CD14-positive monocyte (primary cell): ENCODE measurements around the gene EGFR. TPM values are rescaled to one million over a fixed set of nuclear protein-coding genes. Genes with fewer than 3 reads are reported as not detected.

Experiments used
- DNase-seq, 3 donors: peaks; one replicate each; pipeline ENCODE4 v3.0.0-alpha.2; 2011 to 2022
- H2AFZ ChIP-seq: 2 replicates; pipeline ENCODE4 v1.6.0; 2012; ENCODE audit warnings: mild to moderate bottlenecking, low read depth, low read length, inconsistent platforms; ENCODE audit not compliant: insufficient read depth, poor library complexity, severe bottlenecking
- H3K27ac ChIP-seq, 2 donors: 1 replicate in 1 of 2; 2 replicates in 1 of 2; pipeline ENCODE4 v1.5.1; 2012 to 2013; ENCODE audit warnings: low read length in 2 of 2, control low read depth in 1 of 2, inconsistent platforms in 1 of 2, low read depth in 1 of 2, mild to moderate bottlenecking in 1 of 2
- H3K27me3 ChIP-seq, 2 donors: one replicate each; pipeline versions ENCODE4 v1.6.0 to v1.6.1; 2011 to 2013; ENCODE audit warnings: low read length in 2 of 2; ENCODE audit not compliant: control insufficient read depth in 2 of 2, insufficient read depth in 2 of 2
- H3K36me3 ChIP-seq, 2 donors: replicated peaks in 1 of 2; 1 replicate in 1 of 2; 2 replicates in 1 of 2; pipeline versions ENCODE4 v1.5.1 to v1.6.1; 2012 to 2013; ENCODE audit warnings: low read length in 2 of 2, control low read depth in 1 of 2, inconsistent platforms in 1 of 2, mild to moderate bottlenecking in 1 of 2; ENCODE audit not compliant: insufficient read depth in 2 of 2, control insufficient read depth in 1 of 2
- H3K4me1 ChIP-seq, 2 donors: 1 replicate in 1 of 2; 2 replicates in 1 of 2; pipeline versions ENCODE4 v1.5.1 to v1.6.1; 2012 to 2013; ENCODE audit warnings: low read length in 2 of 2, control low read depth in 1 of 2, inconsistent platforms in 1 of 2, mild to moderate bottlenecking in 1 of 2, moderate library complexity in 1 of 2; ENCODE audit not compliant: insufficient read depth in 2 of 2, control insufficient read depth in 1 of 2
- H3K4me2 ChIP-seq: replicated peaks from 2 replicates; pipeline ENCODE3; 2012; ENCODE audit warnings: low read length, moderate library complexity, mild to moderate bottlenecking; ENCODE audit not compliant: poor library complexity, severe bottlenecking; ENCODE audit errors: extremely low read depth
- H3K4me3 ChIP-seq, 3 experiments: fragments of 200-600 bp in 1 of 3; sonication (generic) in 1 of 3; replicated peaks in 1 of 3; 1 replicate in 2 of 3; 2 replicates in 1 of 3; pipeline ENCODE4 v1.5.1; 2011 to 2013; ENCODE audit warnings: low read length in 3 of 3, mild to moderate bottlenecking in 3 of 3, control low read depth in 2 of 3, low read depth in 2 of 3, inconsistent platforms in 1 of 3, moderate library complexity in 1 of 3
- H3K79me2 ChIP-seq: 2 replicates; pipeline ENCODE4 v1.6.0; 2012; ENCODE audit warnings: mild to moderate bottlenecking, control low read depth, inconsistent platforms, low read length, moderate library complexity; ENCODE audit not compliant: insufficient read depth
- H3K9ac ChIP-seq: 2 replicates; pipeline ENCODE4 v1.6.0; 2017; ENCODE audit warnings: low read length, mild to moderate bottlenecking; ENCODE audit not compliant: insufficient read depth, poor library complexity, severe bottlenecking
- H3K9me3 ChIP-seq, 2 donors: replicated peaks in 1 of 2; 1 replicate in 1 of 2; 2 replicates in 1 of 2; pipeline versions ENCODE4 v1.5.1 to v1.6.1; 2012 to 2013; ENCODE audit warnings: low read length in 2 of 2, control low read depth in 1 of 2; ENCODE audit not compliant: control insufficient read depth in 1 of 2, insufficient read depth in 1 of 2
- H4K20me1 ChIP-seq: 2 replicates; pipeline ENCODE4 v1.6.0; 2012; ENCODE audit warnings: mild to moderate bottlenecking, low read length, control low read depth, moderate library complexity; ENCODE audit not compliant: insufficient read depth
- H3K27ac Mint-ChIP-seq, 7 donors: one replicate each; pipeline ENCODE4 v1.8.0; 2020; ENCODE audit warnings: mild to moderate bottlenecking in 7 of 7, mixed read lengths in 7 of 7, moderate library complexity in 6 of 7, inconsistent platforms in 2 of 7
- H3K27me3 Mint-ChIP-seq, 3 donors: one replicate each; pipeline ENCODE4 v1.8.0; 2021 to 2022; ENCODE audit warnings: low read depth in 3 of 3, mild to moderate bottlenecking in 3 of 3, mixed read lengths in 3 of 3, moderate library complexity in 3 of 3, inconsistent platforms in 1 of 3
- H3K36me3 Mint-ChIP-seq, 2 donors: one replicate each; pipeline ENCODE4 v1.8.0; 2020; ENCODE audit warnings: mixed read lengths in 2 of 2, inconsistent platforms in 1 of 2, mild to moderate bottlenecking in 1 of 2
- H3K4me1 Mint-ChIP-seq: one replicate; pipeline ENCODE4 v1.8.0; 2020; ENCODE audit warnings: mild to moderate bottlenecking, mixed read lengths
- H3K4me3 Mint-ChIP-seq, 2 donors: one replicate each; pipeline ENCODE4 v1.8.0; 2020; ENCODE audit warnings: mild to moderate bottlenecking in 2 of 2, mixed read lengths in 2 of 2, moderate library complexity in 1 of 2
- H3K9me3 Mint-ChIP-seq, 7 donors: one replicate each; pipeline ENCODE4 v1.8.0; 2020 to 2022; ENCODE audit warnings: mixed read lengths in 7 of 7, mild to moderate bottlenecking in 6 of 7, moderate library complexity in 6 of 7, inconsistent platforms in 2 of 7
- WGBS: methylation state at CpG from one replicate; pipeline ENCODE4 v1.1.5; 2013; ENCODE audit warnings: missing lambda C conversion rate; ENCODE audit not compliant: insufficient coverage; 5-methylcytosine and 5-hydroxymethylcytosine counted together
- intact Hi-C, 2 donors: fragments of 100-400 bp; cut with micrococcal nuclease; formaldehyde crosslinking; loops; one replicate each; pipeline versions ENCODE4 v1.15.0 to v1.15.1; 2023
- polyA plus RNA-seq, 3 donors: library from polyadenylated mRNA; depleted of rRNA in 1 of 3; unstranded in 2 of 3; stranded (reverse) in 1 of 3; fragments of 300-500 nt in 2 of 3; fragments of >200 nt in 1 of 3; fragmentation: Illumina TruSeq in 2 of 3; gene quantifications; 1 replicate in 2 of 3; 2 replicates in 1 of 3; pipeline ENCODE4 v1.2.3, GENCODE V29; 2012 to 2021
- TF ChIP-seq, protein P1 (sequence below): fragments of 200-600 bp; IDR thresholded peaks from one replicate; pipeline ENCODE4 v1.8.0; 2022; ENCODE audit warnings: antibody characterized with exemption, mild to moderate bottlenecking

EGFR gene
- polyA plus RNA-seq, 3 donors = not detected

DNA sequence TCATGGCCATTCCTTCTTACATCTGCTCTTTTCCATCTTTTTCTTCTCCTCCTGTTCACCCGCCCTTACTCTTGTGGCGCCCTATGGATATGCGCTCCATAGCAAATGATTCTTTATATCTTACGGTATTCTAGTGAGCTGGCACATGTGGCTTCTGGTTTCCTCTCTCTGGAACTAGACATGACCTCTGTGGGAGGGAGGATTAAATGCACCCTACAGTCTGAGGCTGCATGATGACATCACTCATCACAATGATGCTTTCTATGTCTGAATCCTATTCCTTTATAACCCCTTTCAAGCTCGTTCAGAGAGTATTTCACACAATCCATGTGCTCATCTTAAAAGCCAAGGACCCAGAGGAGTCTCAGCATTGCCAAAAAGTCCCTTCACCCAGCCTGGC is 153.3 kb downstream of the EGFR start:
- H3K27me3 ChIP-seq = no peaks in the 10 kb centered on the region
- TF ChIP-seq, protein P1, sequence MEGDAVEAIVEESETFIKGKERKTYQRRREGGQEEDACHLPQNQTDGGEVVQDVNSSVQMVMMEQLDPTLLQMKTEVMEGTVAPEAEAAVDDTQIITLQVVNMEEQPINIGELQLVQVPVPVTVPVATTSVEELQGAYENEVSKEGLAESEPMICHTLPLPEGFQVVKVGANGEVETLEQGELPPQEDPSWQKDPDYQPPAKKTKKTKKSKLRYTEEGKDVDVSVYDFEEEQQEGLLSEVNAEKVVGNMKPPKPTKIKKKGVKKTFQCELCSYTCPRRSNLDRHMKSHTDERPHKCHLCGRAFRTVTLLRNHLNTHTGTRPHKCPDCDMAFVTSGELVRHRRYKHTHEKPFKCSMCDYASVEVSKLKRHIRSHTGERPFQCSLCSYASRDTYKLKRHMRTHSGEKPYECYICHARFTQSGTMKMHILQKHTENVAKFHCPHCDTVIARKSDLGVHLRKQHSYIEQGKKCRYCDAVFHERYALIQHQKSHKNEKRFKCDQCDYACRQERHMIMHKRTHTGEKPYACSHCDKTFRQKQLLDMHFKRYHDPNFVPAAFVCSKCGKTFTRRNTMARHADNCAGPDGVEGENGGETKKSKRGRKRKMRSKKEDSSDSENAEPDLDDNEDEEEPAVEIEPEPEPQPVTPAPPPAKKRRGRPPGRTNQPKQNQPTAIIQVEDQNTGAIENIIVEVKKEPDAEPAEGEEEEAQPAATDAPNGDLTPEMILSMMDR = no peak
- H3K79me2 ChIP-seq = no peaks in the 10 kb centered on the region
- no peak for DNase-seq
- no peak overlapping the region for H2AFZ ChIP-seq
- peaks cover 0 to 10% of the 10 kb centered on the region in 2 donors for H3K9me3 ChIP-seq
- Mint-ChIP-seq H3K4me3 (no peak overlapping the region), H3K27me3 (peaks cover 3 to 5% (median 3%) of the 10 kb centered on the region in 3 donors), H3K4me1 (no peaks in the 10 kb centered on the region), H3K27ac (no peak overlapping the region), H3K36me3 (no peaks in the 10 kb centered on the region), H3K9me3 (peaks cover 0 to 14% (median 3%) of the 10 kb centered on the region in 7 donors)
- H4K20me1 ChIP-seq = no peaks in the 10 kb centered on the region
- no peak overlapping the region for H3K9ac ChIP-seq
- no peak overlapping the region for H3K27ac ChIP-seq
- no peaks in the 10 kb centered on the region for H3K36me3 ChIP-seq
- WGBS = 100% methylated on average over 4 of the region's 5 CpGs
- no peak overlapping the region for H3K4me3 ChIP-seq
- H3K4me1 ChIP-seq = no peaks in the 10 kb centered on the region
- no peak overlapping the region for H3K4me2 ChIP-seq
- intact Hi-C loops = no loop called here

GRCh38 chr7:55172881-55173609 is 154.2 kb downstream of the EGFR start:
- no peaks in the 10 kb centered on the region for H3K36me3 ChIP-seq
- H3K27me3 Mint-ChIP-seq = peaks cover 2 to 5% (median 3%) of the 10 kb centered on the region in 3 donors
- H3K9ac ChIP-seq = no peak overlapping the region
- WGBS = 95% methylated on average over 20 of the region's 25 CpGs
- intact Hi-C loops = no loop called here
- H3K27me3 ChIP-seq = no peaks in the 10 kb centered on the region
- no peaks in the 10 kb centered on the region for H4K20me1 ChIP-seq
- H3K9me3 ChIP-seq = peaks cover 0 to 7% of the 10 kb centered on the region in 2 donors
- peaks cover 0 to 14% (median 1%) of the 10 kb centered on the region in 7 donors for H3K9me3 Mint-ChIP-seq
- H2AFZ ChIP-seq = no peak overlapping the region
- no peaks in the 10 kb centered on the region for H3K79me2 ChIP-seq
- H3K36me3 Mint-ChIP-seq = no peaks in the 10 kb centered on the region
- no peaks in the 10 kb centered on the region for H3K4me1 Mint-ChIP-seq
- no peaks in the 10 kb centered on the region for H3K4me1 ChIP-seq
- H3K27ac Mint-ChIP-seq = no peak overlapping the region
- DNase-seq = no peak
- TF ChIP-seq, protein P1 = no peak
- no peak overlapping the region for H3K4me2 ChIP-seq
- no peak overlapping the region for H3K4me3 ChIP-seq
- H3K27ac ChIP-seq = no peak overlapping the region
- no peak overlapping the region for H3K4me3 Mint-ChIP-seq
